NCI-H2196 (cell line): ENCODE measurements around the gene LSS.

Source experiments
- DNase-seq: peaks from one replicate; lab custom pipeline; 2025; ENCODE audit not compliant: unreplicated experiment; lab: John Stamatoyannopoulos, UW

The LSS gene

GRCh38 chr21:46219591-46220239 lies 8.9 kb downstream of the LSS start:
- DNase-seq = peak; percentile 28

- no peak for DNase-seq
Measured at GRCh38 chr21:46218906-46219590, 9.5 kb downstream of the LSS start.

- DNase-seq = no peak
Measured at GRCh38 chr21:46217511-46218196, 10.9 kb downstream of the LSS start.

- DNase-seq = no peak
Measured at GRCh38 chr21:46216132-46216747, 12.3 kb downstream of the LSS start.

- no peak for DNase-seq
Measured at GRCh38 chr21:46215436-46216131, 13.0 kb downstream of the LSS start.

- DNase-seq = no peak
Measured at GRCh38 chr21:46214478-46215340, 13.9 kb downstream of the LSS start.

GRCh38 chr21:46213620-46214286 lies 14.8 kb downstream of the LSS start:
- no peak for DNase-seq

- DNase-seq = no peak
Measured at GRCh38 chr21:46212721-46213484, 15.7 kb downstream of the LSS start.

- no peak for DNase-seq
Measured at GRCh38 chr21:46211786-46212720, 16.5 kb downstream of the LSS start.

- DNase-seq = no peak
Measured at GRCh38 chr21:46211376-46211775, 17.2 kb downstream of the LSS start.

- no peak for DNase-seq
Measured at GRCh38 chr21:46210378-46211136, 18.0 kb downstream of the LSS start.

- DNase-seq = no peak
Measured at GRCh38 chr21:46208761-46209721, 19.5 kb downstream of the LSS start.

- DNase-seq = no peak
Measured at GRCh38 chr21:46207920-46208591, 20.5 kb downstream of the LSS start.

- no peak for DNase-seq
Measured at GRCh38 chr21:46207006-46207919, 21.3 kb downstream of the LSS start.
